Muscle layer of colon (tissue), 2 donors: Measurements from ENCODE around the gene TMCC2.
"Not testable (repeated sequence)": the region's sequence is repeated elsewhere in the genome, so short reads cannot be mapped to it uniquely, and the experiment has no call there.

Source experiments
- H3K27ac ChIP-seq: one replicate; pipeline ENCODE4 v1.7.0; 2013; ENCODE audit warnings: low read depth, mild to moderate bottlenecking, low read length, moderate library complexity
- H3K27me3 ChIP-seq, 2 donors: one replicate each; pipeline ENCODE4 v1.7.0; 2013; ENCODE audit warnings: low read length in 2 of 2, mild to moderate bottlenecking in 2 of 2; ENCODE audit not compliant: insufficient read depth in 2 of 2, control insufficient read depth in 1 of 2
- H3K36me3 ChIP-seq: one replicate; pipeline ENCODE4 v1.7.0; 2013; ENCODE audit warnings: mild to moderate bottlenecking, low read length; ENCODE audit not compliant: insufficient read depth
- H3K4me1 ChIP-seq: one replicate; pipeline ENCODE4 v1.7.0; 2013; ENCODE audit warnings: mild to moderate bottlenecking, low read length; ENCODE audit not compliant: insufficient read depth
- H3K4me3 ChIP-seq, 2 donors: one replicate each; pipeline ENCODE4 v1.7.0; 2013; ENCODE audit warnings: low read length in 2 of 2, low read depth in 1 of 2, mild to moderate bottlenecking in 1 of 2, moderate library complexity in 1 of 2
- H3K9ac ChIP-seq: one replicate; pipeline ENCODE4 v1.7.0; 2013; ENCODE audit warnings: low read length
- H3K9me3 ChIP-seq: one replicate; pipeline ENCODE4 v1.7.0; 2013; ENCODE audit warnings: mild to moderate bottlenecking, low read length
- donor health status: abdominal sarcoma.
- donor health status: Adenocarcinoma of cecum.

The TMCC2 gene

GRCh38 chr1:205275133-205275532, 47.4 kb downstream of the TMCC2 start:
- no peaks in the 10 kb centered on the region for H3K4me1 ChIP-seq
- H3K27me3 ChIP-seq: no peaks in the 10 kb centered on the region
- H3K9me3 ChIP-seq: no peaks in the 10 kb centered on the region
- no peak overlapping the region for H3K4me3 ChIP-seq
- H3K27ac ChIP-seq: no peak overlapping the region
- H3K36me3 ChIP-seq: no peaks in the 10 kb centered on the region
- no peak overlapping the region for H3K9ac ChIP-seq

DNA sequence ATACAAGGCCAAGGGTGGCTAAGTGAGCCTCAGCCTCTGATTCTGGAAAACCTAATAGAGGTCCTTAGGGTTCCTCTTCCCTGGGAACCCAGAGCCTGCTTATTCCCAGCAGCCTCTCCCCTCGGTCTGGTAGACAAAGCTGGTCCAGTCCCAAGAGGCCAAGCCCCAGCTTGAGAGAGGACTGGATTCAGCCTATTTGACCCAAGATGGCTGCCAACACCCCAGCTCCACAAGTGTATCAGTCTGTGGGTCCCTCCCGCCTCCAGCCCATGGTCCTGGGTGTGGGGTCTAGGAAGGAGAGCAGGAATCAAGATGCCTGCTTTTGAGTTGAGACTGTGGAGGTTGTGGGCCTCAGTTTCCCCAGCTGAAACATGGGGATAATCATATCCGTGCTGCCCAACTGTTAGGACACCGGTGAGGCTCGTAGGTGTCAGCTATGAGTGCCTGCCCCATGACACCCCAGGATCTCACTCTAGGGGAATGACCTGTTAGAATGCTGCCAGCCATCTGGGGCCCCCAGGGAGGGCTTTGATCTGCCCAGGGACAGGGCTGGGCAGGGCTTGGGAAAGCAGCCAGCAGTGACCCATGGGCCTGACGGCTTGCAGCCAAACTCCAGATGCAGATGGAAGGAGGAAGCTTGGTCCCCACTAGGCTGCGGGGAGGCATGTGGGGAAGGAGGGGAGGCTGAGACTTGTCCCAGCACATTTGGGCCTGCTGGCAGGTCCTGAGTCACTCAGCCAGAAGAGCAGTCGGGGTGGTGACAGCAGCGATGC, 48.4 kb downstream of the TMCC2 start:
- no peak overlapping the region for H3K27ac ChIP-seq
- no peaks in the 10 kb centered on the region for H3K4me1 ChIP-seq
- H3K27me3 ChIP-seq: no peaks in the 10 kb centered on the region
- H3K9ac ChIP-seq: no peak overlapping the region
- no peak overlapping the region for H3K4me3 ChIP-seq
- no peaks in the 10 kb centered on the region for H3K36me3 ChIP-seq
- no peaks in the 10 kb centered on the region for H3K9me3 ChIP-seq

DNA sequence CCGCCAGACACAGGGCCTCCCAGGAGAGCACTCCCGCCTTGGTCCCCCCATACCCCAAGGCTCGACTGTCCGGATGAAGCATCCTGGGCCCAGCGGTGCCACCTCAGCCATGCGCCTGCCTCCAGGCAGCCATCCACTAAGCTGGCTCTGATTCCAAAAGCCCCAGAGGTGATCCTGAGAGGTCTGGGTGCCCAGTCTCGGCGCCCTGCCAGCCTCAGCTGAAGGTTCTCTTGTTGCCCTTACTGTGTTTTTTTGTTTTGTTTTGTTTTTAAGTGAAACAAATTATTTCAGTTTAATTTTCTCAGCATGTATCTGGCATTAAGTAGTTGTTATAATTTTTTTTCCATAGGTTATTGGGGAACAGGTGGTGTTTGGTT, 48.9 kb downstream of the TMCC2 start:
- Histone ChIP-seq H3K36me3 (no peaks in the 10 kb centered on the region), H3K4me3 (no peak overlapping the region), H3K4me1 (no peaks in the 10 kb centered on the region), H3K27me3 (no peaks in the 10 kb centered on the region), H3K9ac (no peak overlapping the region), H3K27ac (no peak overlapping the region), H3K9me3 (no peaks in the 10 kb centered on the region)

DNA sequence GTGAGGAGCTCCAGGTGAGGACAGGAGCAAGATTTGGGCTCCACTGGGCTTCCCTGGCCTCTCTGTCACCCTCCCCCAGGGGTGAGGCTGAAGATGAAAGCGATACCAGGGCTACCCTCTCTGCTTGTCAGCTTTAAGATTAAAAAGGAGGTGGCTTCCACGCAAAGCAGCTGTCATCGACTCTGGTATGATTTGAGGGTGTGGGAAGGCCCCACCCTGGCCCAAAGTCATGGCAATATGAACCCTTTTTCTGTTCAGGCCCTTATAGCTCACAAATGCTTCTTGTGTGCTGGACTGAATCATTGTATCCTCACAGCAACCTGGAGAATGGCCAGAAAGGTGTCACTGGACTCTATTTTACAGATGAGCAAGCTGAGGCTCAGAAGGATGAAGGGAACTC, 52.2 kb downstream of the TMCC2 start:
- H3K4me1 ChIP-seq: peaks cover 9% of the 10 kb centered on the region

DNA sequence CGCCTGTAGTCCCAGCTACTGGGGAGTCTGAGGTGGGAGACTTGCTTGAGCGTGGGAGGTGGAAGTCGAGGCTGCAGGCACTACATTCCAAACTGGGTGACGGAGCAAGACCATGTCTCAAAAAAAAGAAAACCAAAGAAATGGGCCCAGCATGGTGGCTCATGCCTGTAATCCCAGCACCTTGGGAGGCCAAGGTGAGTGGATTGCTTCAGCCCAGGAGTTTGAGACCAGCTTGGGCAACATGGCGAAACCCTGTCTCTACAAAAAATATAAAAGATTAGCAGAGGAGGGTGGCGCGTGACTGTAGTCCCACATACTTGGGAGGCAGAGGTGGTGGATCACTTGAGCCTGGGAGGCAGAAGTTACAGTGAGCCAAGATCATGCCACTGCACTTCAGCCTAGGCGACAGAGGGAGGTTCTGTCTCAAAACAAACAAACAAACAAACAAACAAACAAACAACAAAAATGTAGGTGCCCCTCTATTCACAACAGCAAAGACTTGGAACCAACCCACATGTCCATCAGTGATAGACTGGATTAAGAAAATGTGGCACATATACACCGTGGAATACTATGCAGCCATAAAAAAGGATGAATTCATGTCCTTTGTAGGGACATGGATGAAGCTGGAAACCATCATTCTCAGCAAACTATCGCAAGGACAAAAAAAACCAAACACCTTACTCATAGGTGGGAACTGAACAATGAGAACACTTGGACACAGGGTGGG, 53.1 kb downstream of the TMCC2 start:
- not testable (repeated sequence) for H3K27me3 ChIP-seq, H3K27ac ChIP-seq, H3K36me3 ChIP-seq, H3K4me3 ChIP-seq, H3K9ac ChIP-seq, H3K9me3 ChIP-seq
- peaks cover 14% of the 10 kb centered on the region for H3K4me1 ChIP-seq

More for the DNA sequence above, 52.2 kb downstream of the TMCC2 start:
- Histone ChIP-seq H3K27ac (no peak overlapping the region), H3K9ac (no peak overlapping the region), H3K9me3 (no peaks in the 10 kb centered on the region), H3K36me3 (no peaks in the 10 kb centered on the region), H3K4me3 (no peak overlapping the region), H3K27me3 (no peaks in the 10 kb centered on the region)

DNA sequence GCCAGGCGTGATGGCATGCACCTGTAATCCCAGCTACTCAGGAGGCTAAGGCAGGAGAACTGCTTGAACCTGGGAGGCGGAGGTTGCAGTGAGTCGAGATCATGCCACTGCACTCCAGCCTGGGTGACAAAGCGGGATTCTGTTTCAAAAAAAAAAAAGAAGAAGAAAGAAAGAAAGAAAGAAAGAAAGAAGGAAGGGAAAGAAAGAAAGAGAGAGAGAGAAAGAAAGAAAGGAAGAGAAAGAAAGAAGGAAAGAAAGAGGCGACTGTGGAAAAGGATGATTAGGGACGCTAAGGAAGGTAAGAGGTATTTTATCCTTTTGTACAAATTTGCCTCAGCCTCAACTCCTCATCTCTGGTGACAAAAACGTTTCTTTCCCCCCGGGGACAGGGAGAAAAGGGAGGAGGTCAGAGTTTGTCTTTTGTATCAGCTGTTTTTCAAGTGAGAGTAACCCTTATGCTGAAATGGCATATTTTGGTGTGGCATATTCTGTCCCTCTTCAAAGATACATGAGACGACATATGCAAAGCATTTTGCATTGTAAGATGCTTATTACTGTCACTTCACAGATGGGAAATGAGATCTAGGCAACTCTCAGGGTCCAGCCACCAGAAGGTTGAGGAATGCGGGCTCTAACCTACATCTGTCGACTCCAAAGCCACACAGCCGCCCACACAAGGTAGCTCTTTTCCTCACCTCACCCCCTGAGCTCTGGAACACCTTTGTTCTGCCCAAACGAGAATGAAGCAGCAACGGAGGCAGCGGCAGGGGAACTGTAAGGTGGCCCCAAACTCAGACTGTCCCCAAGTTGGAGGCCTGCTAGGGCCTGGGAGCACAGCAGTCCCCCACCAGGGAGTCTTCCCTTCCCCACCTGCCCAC, 55.8 kb downstream of the TMCC2 start:
- H3K9ac ChIP-seq: no peak overlapping the region
- H3K4me1 ChIP-seq: peaks cover 14% of the 10 kb centered on the region
- no peaks in the 10 kb centered on the region for H3K36me3 ChIP-seq
- H3K9me3 ChIP-seq: no peaks in the 10 kb centered on the region
- no peak overlapping the region for H3K4me3 ChIP-seq
- no peaks in the 10 kb centered on the region for H3K27me3 ChIP-seq
- no peak overlapping the region for H3K27ac ChIP-seq

DNA sequence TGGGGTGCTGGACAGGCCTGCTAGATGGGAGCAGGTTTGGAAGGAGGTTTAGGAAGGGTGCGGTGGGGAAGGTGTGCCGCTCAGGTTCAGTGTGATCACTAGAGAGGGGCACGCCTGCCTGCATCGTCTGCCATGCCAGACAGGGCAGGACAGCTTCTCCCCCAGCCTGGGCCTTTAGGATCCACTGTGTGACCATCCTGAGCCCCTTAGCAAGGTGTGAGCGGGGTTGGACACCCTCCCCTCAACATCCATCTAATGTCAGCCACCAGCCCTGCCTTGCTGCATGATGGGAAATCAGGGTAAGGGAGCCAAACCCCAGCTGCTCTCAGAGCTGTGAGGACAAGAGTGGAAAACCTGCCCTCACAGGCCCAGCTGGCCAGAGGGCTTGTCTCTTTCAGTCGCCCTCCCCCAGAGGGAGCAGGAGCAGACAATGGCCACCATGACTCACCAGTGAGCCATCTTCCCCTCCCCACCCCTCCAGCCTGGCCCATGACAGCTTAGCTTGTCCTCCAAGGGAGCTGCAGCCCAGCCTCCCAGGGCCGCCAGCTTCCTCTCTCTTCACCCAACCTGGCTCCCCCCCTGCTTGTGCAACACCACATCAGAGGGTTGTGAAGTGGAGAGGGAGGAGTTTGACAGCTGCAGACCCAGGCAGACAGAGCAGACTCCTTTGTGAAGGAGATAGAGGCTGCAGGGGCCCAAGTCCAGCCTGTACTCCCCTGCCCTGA, 56.8 kb downstream of the TMCC2 start:
- Histone ChIP-seq H3K4me1 (peaks cover 14% of the 10 kb centered on the region), H3K4me3 (no peak overlapping the region), H3K27me3 (no peaks in the 10 kb centered on the region), H3K36me3 (no peaks in the 10 kb centered on the region), H3K9ac (no peak overlapping the region), H3K9me3 (no peaks in the 10 kb centered on the region), H3K27ac (no peak overlapping the region)

GRCh38 chr1:205285381-205286101, 57.8 kb downstream of the TMCC2 start:
- H3K4me3 ChIP-seq: no peak overlapping the region
- no peak overlapping the region for H3K27ac ChIP-seq
- H3K9ac ChIP-seq: no peak overlapping the region
- no peaks in the 10 kb centered on the region for H3K27me3 ChIP-seq
- peaks cover 14% of the 10 kb centered on the region for H3K4me1 ChIP-seq
- no peaks in the 10 kb centered on the region for H3K36me3 ChIP-seq
- no peaks in the 10 kb centered on the region for H3K9me3 ChIP-seq

- Histone ChIP-seq H3K9ac (no peak overlapping the region), H3K4me1 (peaks cover 14% of the 10 kb centered on the region), H3K27ac (no peak overlapping the region), H3K27me3 (no peaks in the 10 kb centered on the region), H3K9me3 (no peaks in the 10 kb centered on the region), H3K36me3 (no peaks in the 10 kb centered on the region), H3K4me3 (no peak overlapping the region)
Observed at GRCh38 chr1:205286335-205286950, 58.7 kb downstream of the TMCC2 start.

DNA sequence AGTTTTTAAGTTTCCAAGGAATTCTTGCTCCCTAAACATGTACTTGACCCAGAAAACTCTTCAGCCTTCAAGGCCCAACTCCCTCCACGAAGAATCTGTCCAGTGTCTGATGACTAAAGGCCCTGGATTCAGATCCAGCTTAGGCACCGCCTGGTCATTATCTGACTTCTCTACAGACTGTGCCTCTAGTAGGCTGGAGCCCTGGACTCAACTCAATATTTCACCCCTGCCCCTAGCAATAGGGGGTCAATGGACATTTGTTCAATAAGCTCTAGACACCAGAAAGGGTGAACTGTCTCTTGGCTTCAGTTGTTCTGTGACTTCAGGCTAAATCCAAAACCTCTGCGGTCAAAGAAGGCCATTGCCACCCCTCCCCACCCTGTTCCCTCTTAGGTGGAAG, 59.3 kb downstream of the TMCC2 start:
- peaks cover 14% of the 10 kb centered on the region for H3K4me1 ChIP-seq
- H3K9ac ChIP-seq: no peak overlapping the region
- H3K9me3 ChIP-seq: no peaks in the 10 kb centered on the region
- H3K27me3 ChIP-seq: no peaks in the 10 kb centered on the region
- no peak overlapping the region for H3K27ac ChIP-seq
- no peaks in the 10 kb centered on the region for H3K36me3 ChIP-seq
- no peak overlapping the region for H3K4me3 ChIP-seq
